ENCODE data around the gene PIWIL4.
"Not testable (repeated sequence)": the region's sequence is repeated elsewhere in the genome, so short reads cannot be mapped to it uniquely, and the experiment has no call there.

The PIWIL4 gene

GRCh38 chr11:94568200-94568599 is 1.0 kb downstream of the PIWIL4 start:
- H3K4me1 ChIP-seq (ENCODE audit: control insufficient read depth in 1 of 2, insufficient read depth in 2 of 2, low read length in 2 of 2): peaks cover 0 to 4% of the 10 kb centered on the region in 2 donors
- no peaks in the 10 kb centered on the region for H3K27me3 ChIP-seq (ENCODE audit: low read depth, low read length)
- H3K27ac ChIP-seq (ENCODE audit: low read length): no peak overlapping the region
- no peaks in the 10 kb centered on the region for H3K9me3 ChIP-seq (ENCODE audit: control insufficient read depth in 1 of 2, low read length in 2 of 2)
- no peak overlapping the region for H3K4me3 ChIP-seq (ENCODE audit: low read depth in 1 of 2, low read length in 2 of 2)
- no peaks in the 10 kb centered on the region for H3K36me3 ChIP-seq (ENCODE audit: control insufficient read depth in 1 of 2, insufficient read depth in 2 of 2, low read length in 2 of 2)

GRCh38 chr11:94568717-94569116 is 1.5 kb downstream of the PIWIL4 start:
- Histone ChIP-seq H3K9me3 (ENCODE audit: control insufficient read depth in 1 of 2, low read length in 2 of 2) (no peaks in the 10 kb centered on the region), H3K4me1 (ENCODE audit: control insufficient read depth in 1 of 2, insufficient read depth in 2 of 2, low read length in 2 of 2) (peaks cover 0 to 1% of the 10 kb centered on the region in 2 donors), H3K27me3 (ENCODE audit: low read depth, low read length) (no peaks in the 10 kb centered on the region), H3K27ac (ENCODE audit: low read length) (no peak overlapping the region), H3K4me3 (ENCODE audit: low read depth in 1 of 2, low read length in 2 of 2) (no peak overlapping the region), H3K36me3 (ENCODE audit: control insufficient read depth in 1 of 2, insufficient read depth in 2 of 2, low read length in 2 of 2) (no peaks in the 10 kb centered on the region)

- H3K4me1 ChIP-seq (ENCODE audit: control insufficient read depth in 1 of 2, insufficient read depth in 2 of 2, low read length in 2 of 2); H3K27ac ChIP-seq (ENCODE audit: low read length); H3K9me3 ChIP-seq (ENCODE audit: control insufficient read depth in 1 of 2, low read length in 2 of 2); H3K4me3 ChIP-seq (ENCODE audit: low read depth in 1 of 2, low read length in 2 of 2); H3K27me3 ChIP-seq (ENCODE audit: low read depth, low read length); H3K36me3 ChIP-seq (ENCODE audit: control insufficient read depth in 1 of 2, insufficient read depth in 2 of 2, low read length in 2 of 2): not testable (repeated sequence)
Measured at GRCh38 chr11:94572975-94573374, 5.8 kb downstream of the PIWIL4 start.

DNA sequence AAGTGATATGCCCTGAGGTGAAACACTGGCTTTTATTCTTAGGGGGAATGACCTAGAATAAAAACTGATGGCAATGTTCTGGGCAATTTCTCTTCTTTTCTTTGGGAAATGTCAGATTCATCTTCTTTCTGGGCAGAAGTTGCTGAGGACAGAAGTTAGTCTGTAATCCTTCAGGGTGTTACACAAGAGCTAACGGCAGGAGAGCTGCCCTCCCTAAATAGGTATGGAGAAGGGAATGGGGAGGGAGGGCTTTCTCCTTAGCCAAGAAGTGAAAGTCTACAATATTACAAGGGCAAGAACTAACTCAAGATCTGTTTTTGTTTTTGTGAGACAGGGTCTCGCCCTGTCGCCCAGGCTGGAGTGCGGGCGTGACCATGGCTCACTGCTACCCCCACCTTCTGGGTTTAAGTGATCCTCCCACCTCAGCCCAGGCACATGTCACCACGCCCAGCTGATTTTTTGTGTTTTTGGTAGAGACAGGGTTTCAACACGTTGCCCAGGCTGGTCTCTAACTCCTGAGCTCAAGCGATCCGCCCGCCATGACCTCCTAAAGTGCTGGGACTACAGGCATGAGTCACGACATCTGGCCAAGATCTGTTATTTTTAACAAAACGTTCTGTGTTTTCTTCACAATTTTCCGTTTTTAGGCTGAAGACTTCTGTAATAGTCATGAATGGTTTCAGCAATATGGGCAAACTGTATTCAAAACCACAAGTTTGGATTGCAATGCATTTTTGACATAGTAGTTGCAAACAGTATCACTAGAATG is 7.2 kb downstream of the PIWIL4 start:
- no peaks in the 10 kb centered on the region for H3K36me3 ChIP-seq (ENCODE audit: control insufficient read depth in 1 of 2, insufficient read depth in 2 of 2, low read length in 2 of 2)
- no peaks in the 10 kb centered on the region for H3K9me3 ChIP-seq (ENCODE audit: control insufficient read depth in 1 of 2, low read length in 2 of 2)
- no peak overlapping the region for H3K4me3 ChIP-seq (ENCODE audit: low read depth in 1 of 2, low read length in 2 of 2)
- no peaks in the 10 kb centered on the region for H3K4me1 ChIP-seq (ENCODE audit: control insufficient read depth in 1 of 2, insufficient read depth in 2 of 2, low read length in 2 of 2)
- H3K27me3 ChIP-seq (ENCODE audit: low read depth, low read length): no peaks in the 10 kb centered on the region
- no peak overlapping the region for H3K27ac ChIP-seq (ENCODE audit: low read length)

DNA sequence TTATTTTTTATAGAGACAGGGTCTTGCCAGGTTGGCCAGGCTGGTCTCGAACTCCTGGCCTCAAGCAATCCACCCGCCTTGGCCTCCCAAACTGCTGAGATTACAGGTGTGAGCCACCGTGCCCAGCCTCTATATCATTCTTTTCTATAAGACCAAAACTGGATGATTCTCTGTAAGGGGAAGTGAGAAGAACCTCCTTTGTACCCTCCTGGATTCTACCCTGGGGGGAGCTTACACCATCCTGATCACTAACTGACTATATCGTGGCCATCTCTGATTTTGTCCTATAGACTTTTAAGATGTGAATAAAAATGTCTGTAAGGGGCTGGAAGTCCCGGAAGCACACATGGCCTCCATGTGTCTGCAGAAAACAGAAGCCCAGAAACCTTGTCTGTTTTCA is 9.1 kb downstream of the PIWIL4 start:
- H3K4me3 ChIP-seq (ENCODE audit: low read depth in 1 of 2, low read length in 2 of 2): no peak overlapping the region

DNA sequence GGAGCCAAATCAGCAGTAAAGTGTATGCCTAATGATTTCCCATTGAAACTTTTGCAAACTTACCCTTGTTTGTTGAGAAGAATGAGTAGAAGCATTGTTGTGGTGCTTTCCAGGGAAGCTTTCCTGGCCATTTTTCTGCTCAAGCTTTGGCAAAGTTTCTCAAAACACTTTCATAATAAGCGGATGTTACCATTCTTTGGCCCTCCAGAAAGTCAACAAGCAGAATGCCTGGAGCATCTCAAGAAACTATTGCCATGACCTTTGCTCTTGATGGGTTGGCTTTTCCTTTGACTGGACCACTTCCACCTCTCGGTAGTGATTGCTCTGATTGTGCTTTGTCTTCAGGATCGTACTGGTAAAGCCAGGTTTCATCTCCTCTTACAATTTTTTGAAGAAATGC is 10.7 kb downstream of the PIWIL4 start:
- H3K4me1 ChIP-seq (ENCODE audit: control insufficient read depth in 1 of 2, insufficient read depth in 2 of 2, low read length in 2 of 2): no peaks in the 10 kb centered on the region
- no peaks in the 10 kb centered on the region for H3K27me3 ChIP-seq (ENCODE audit: low read depth, low read length)
- H3K4me3 ChIP-seq (ENCODE audit: low read depth in 1 of 2, low read length in 2 of 2): no peak overlapping the region
- H3K36me3 ChIP-seq (ENCODE audit: control insufficient read depth in 1 of 2, insufficient read depth in 2 of 2, low read length in 2 of 2): no peaks in the 10 kb centered on the region
- no peaks in the 10 kb centered on the region for H3K9me3 ChIP-seq (ENCODE audit: control insufficient read depth in 1 of 2, low read length in 2 of 2)
- H3K27ac ChIP-seq (ENCODE audit: low read length): no peak overlapping the region

More for the DNA sequence above, 9.1 kb downstream of the PIWIL4 start:
- no peaks in the 10 kb centered on the region for H3K9me3 ChIP-seq (ENCODE audit: control insufficient read depth in 1 of 2, low read length in 2 of 2)
- H3K27me3 ChIP-seq (ENCODE audit: low read depth, low read length): no peaks in the 10 kb centered on the region
- H3K4me1 ChIP-seq (ENCODE audit: control insufficient read depth in 1 of 2, insufficient read depth in 2 of 2, low read length in 2 of 2): no peaks in the 10 kb centered on the region
- H3K36me3 ChIP-seq (ENCODE audit: control insufficient read depth in 1 of 2, insufficient read depth in 2 of 2, low read length in 2 of 2): no peaks in the 10 kb centered on the region
- H3K27ac ChIP-seq (ENCODE audit: low read length): no peak overlapping the region

DNA sequence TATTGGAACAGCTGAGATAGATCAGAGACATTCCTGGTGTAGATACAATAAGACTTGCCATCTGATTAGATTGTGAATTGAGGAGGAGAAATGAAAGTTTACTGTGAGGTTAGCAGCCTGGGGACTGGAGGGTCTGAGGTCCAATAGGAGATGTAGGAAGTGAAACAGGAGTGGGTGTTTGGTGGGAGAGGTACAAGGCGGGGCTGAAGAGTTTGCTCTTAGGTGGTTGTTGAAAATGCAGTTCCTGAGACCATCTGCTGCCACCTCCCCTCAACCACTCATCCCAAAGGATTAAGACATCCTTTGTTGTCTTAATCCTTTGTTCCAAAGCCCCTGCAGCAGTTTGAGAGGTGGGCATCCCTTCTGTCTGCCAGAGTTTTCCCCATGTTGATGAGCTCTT is 14.8 kb downstream of the PIWIL4 start:
- no peaks in the 10 kb centered on the region for H3K4me1 ChIP-seq (ENCODE audit: control insufficient read depth in 1 of 2, insufficient read depth in 2 of 2, low read length in 2 of 2)
- no peak overlapping the region for H3K4me3 ChIP-seq (ENCODE audit: low read depth in 1 of 2, low read length in 2 of 2)
- H3K9me3 ChIP-seq (ENCODE audit: control insufficient read depth in 1 of 2, low read length in 2 of 2): no peaks in the 10 kb centered on the region
- H3K36me3 ChIP-seq (ENCODE audit: control insufficient read depth in 1 of 2, insufficient read depth in 2 of 2, low read length in 2 of 2): no peaks in the 10 kb centered on the region
- H3K27ac ChIP-seq (ENCODE audit: low read length): no peak overlapping the region
- no peaks in the 10 kb centered on the region for H3K27me3 ChIP-seq (ENCODE audit: low read depth, low read length)

DNA sequence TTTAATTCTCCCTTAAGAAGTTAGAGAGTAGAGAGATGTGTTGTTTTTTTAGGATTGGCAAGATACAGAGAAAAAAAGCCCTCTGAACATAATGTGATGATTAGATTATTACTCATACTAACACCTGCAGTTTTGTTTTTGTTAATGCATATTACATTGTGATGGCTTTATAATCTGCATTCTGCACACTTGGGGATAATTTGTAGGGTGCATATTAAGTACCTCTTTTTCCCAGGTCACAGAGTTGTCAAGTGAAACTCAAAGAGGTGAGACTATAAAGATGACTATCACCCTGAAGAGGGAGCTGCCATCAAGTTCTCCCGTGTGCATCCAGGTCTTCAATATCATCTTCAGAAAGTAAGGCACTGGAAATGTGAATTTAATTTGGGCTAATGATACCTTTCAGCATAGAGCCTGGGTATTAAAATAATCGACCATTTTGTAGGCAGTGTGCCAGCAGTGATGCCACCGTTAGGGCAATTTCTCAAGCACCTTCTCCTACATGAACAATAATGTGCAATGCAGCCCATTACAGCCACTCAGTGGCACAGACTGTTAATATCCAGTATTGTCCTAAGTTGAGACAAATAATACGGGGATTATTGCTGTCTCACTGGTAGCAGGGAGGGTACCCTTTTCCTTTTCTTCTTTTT is 16.2 kb downstream of the PIWIL4 start:
- no peaks in the 10 kb centered on the region for H3K4me1 ChIP-seq (ENCODE audit: control insufficient read depth in 1 of 2, insufficient read depth in 2 of 2, low read length in 2 of 2)
- no peaks in the 10 kb centered on the region for H3K27me3 ChIP-seq (ENCODE audit: low read depth, low read length)
- no peaks in the 10 kb centered on the region for H3K9me3 ChIP-seq (ENCODE audit: control insufficient read depth in 1 of 2, low read length in 2 of 2)
- no peaks in the 10 kb centered on the region for H3K36me3 ChIP-seq (ENCODE audit: control insufficient read depth in 1 of 2, insufficient read depth in 2 of 2, low read length in 2 of 2)
- H3K4me3 ChIP-seq (ENCODE audit: low read depth in 1 of 2, low read length in 2 of 2): no peak overlapping the region
- H3K27ac ChIP-seq (ENCODE audit: low read length): no peak overlapping the region

DNA sequence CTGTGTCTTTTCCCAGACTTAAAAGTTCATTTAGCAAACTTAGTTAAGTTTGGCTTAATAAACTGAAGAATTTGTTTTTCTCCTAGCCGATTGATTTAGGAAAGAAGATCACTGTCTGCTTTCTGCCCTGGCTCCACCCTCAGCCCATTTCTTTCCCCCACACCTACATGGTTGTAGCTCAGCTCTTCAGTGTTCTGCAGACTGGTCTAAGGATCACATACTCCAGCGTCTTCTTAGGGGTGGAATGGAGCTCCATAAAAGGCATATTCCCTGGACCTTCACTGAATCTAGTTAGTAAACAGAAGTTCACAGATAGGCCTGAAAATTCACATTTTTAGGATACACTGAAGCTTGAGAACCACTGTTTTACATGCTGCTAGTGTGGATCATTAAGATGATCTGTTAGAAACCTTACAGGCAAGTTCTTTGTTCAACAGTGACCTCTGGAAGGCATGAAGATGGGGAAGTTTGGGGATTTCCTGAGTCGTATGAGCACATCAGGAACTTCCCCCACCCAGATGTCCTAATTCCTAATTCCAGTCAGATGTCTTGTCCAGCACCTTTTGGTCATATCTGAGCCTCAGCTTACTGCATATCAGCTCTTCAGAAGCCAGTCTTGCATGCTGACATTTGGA is 16.8 kb downstream of the PIWIL4 start:
- no peak overlapping the region for H3K27ac ChIP-seq (ENCODE audit: low read length)
- H3K4me1 ChIP-seq (ENCODE audit: control insufficient read depth in 1 of 2, insufficient read depth in 2 of 2, low read length in 2 of 2): no peaks in the 10 kb centered on the region
- H3K4me3 ChIP-seq (ENCODE audit: low read depth in 1 of 2, low read length in 2 of 2): no peak overlapping the region
- H3K36me3 ChIP-seq (ENCODE audit: control insufficient read depth in 1 of 2, insufficient read depth in 2 of 2, low read length in 2 of 2): no peaks in the 10 kb centered on the region
- no peaks in the 10 kb centered on the region for H3K9me3 ChIP-seq (ENCODE audit: control insufficient read depth in 1 of 2, low read length in 2 of 2)
- no peaks in the 10 kb centered on the region for H3K27me3 ChIP-seq (ENCODE audit: low read depth, low read length)

DNA sequence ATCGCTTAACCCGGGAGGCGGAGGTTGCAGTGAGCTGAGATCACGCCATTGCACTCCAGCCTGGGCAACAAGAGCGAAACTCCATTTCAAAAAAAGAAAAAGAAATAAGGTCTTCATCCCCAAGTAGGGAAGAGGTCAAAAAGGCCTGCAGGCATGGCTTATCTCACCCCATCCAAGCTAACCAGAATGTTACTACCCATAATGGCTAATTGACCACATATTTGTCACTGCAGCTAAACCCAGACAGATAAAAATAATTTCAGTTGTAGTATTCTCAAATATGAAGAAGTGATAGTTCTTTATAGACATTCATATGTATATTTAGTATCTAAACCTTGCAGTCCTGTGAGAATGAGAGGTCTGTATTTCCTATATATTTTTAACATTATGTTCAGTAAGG is 17.8 kb downstream of the PIWIL4 start:
- Histone ChIP-seq H3K27ac (ENCODE audit: low read length) (no peak overlapping the region), H3K36me3 (ENCODE audit: control insufficient read depth in 1 of 2, insufficient read depth in 2 of 2, low read length in 2 of 2) (peaks cover under 1 to 4% of the 10 kb centered on the region in 2 donors), H3K9me3 (ENCODE audit: control insufficient read depth in 1 of 2, low read length in 2 of 2) (no peaks in the 10 kb centered on the region), H3K4me3 (ENCODE audit: low read depth in 1 of 2, low read length in 2 of 2) (no peak overlapping the region), H3K4me1 (ENCODE audit: control insufficient read depth in 1 of 2, insufficient read depth in 2 of 2, low read length in 2 of 2) (no peaks in the 10 kb centered on the region), H3K27me3 (ENCODE audit: low read depth, low read length) (no peaks in the 10 kb centered on the region)

- no peaks in the 10 kb centered on the region for H3K27me3 ChIP-seq (ENCODE audit: low read depth, low read length)
- H3K27ac ChIP-seq (ENCODE audit: low read length): no peak overlapping the region
- H3K9me3 ChIP-seq (ENCODE audit: control insufficient read depth in 1 of 2, low read length in 2 of 2): no peaks in the 10 kb centered on the region
- no peak overlapping the region for H3K4me3 ChIP-seq (ENCODE audit: low read depth in 1 of 2, low read length in 2 of 2)
- no peaks in the 10 kb centered on the region for H3K4me1 ChIP-seq (ENCODE audit: control insufficient read depth in 1 of 2, insufficient read depth in 2 of 2, low read length in 2 of 2)
- H3K36me3 ChIP-seq (ENCODE audit: control insufficient read depth in 1 of 2, insufficient read depth in 2 of 2, low read length in 2 of 2): peaks cover 5 to 8% of the 10 kb centered on the region in 2 donors
Measured at GRCh38 chr11:94585399-94585798, 18.2 kb downstream of the PIWIL4 start.
